SK-N-DZ (cell line): ENCODE results near the gene ZHX3. TPM values are rescaled to one million over a fixed set of nuclear protein-coding genes. Genes with fewer than 3 reads are reported as not detected.

Source experiments
- DNase-seq: peaks from one replicate; pipeline ENCODE4 v3.0.0-alpha.2; 2015; ENCODE audit warnings: low spot score
- polyA plus RNA-seq, 2 experiments: library from polyadenylated mRNA; depleted of rRNA; stranded (reverse); fragments of >200 nt; gene quantifications; 2 replicates each; pipeline ENCODE4 v1.2.3, GENCODE V29; 2014

The ZHX3 gene
- 8.2 and 11.6 TPM in 2 replicates for polyA plus RNA-seq (2014; cell fraction: cytosol; rRNA removed)
- 7.9 and 10.0 TPM in 2 replicates for polyA plus RNA-seq (2014; cell fraction: nucleus; rRNA removed)

DNA sequence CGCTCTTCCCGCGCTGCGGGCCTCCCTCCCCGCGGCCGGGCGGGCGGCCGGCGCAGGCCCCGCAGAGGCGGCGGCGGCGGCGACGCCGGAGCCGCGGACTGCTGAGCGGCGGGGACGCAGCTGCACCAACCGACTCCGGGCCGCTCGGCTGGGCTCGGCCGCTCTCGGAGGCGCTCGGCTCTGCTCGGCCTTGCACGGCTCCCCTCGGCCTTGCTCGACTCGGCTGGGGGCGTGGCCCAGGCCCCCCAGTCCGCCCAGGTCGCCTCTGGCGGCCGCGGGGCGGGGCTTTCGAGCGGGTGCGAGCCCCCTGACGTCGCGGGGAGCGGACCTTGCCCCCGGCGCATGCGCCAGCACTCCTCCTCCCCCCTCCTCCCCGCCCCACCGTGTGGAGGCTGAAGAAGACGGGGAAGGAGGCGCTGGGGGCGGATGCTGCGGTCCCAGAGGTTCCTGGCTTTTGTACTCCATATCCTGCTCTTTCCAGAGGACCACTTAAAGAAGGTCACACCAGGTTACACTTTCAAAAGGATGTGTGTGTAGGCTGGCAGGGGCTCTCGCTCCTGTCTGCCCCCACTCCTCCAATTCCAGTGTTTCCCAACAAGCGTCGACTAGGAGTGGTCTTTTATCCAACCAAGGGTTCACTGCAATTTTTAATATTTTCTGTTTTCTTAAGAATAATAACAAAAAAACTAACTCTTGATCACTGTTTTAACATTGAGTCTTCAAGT lies at the start of gene ZHX3:
TSS of gene ZHX3 (minus strand) at position 186 of the 725 bp plus-strand sequence. CDS start 112,815 bp downstream, outside the sequence.
- peak; percentile 98 for DNase-seq

- DNase-seq, result no peak
Measured at GRCh38 chr20:41367393-41367695, 49.8 kb upstream of the ZHX3 start.

DNA sequence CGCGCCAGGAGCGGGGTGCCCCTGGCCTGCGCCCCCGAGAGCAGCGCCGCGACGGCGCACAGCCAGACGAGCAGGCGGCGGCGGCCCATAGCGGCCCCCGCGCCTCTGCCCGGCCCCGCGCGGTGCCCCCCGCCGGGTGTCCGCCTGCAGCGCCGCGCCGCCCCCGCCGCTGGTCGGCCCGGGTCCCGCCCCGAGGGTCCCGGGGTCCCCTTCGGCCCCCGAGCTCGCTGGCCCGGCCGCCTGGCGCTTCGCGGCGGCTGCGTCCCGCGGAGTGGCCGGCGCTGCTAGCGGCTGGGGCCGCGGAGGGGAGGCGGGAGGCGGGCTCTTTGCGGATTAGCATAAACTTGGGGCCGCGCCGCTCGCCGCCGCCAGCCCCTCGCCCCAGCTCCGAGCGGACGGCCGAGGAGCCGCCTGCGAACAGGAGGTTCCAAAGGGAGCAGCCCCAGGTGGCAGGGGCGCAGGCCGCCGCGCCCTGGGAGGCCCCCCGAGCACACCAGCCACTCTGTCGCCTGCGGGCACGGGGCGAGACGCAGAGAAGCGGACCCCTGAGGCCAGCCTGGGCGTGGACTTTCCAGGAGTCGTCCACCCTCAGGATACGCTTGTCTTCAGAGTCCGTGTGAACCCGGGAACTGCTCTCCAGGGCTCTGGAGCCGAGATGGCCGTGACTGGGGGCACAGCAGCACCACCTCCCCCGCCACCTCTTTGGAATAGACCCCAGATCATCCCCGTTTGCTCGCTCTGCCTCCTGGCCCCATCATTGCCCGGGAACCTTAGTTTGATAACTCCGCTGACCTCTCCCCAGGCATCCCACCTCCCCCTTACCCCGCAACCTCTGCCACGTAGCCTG lies 49.2 kb upstream of the ZHX3 start, which contains the start of gene EMILIN3:
TSS of gene EMILIN3 (minus strand) at position 273 of the 847 bp plus-strand sequence. CDS start at position 89, 184 bp downstream.
- peak; percentile 63 for DNase-seq

DNA sequence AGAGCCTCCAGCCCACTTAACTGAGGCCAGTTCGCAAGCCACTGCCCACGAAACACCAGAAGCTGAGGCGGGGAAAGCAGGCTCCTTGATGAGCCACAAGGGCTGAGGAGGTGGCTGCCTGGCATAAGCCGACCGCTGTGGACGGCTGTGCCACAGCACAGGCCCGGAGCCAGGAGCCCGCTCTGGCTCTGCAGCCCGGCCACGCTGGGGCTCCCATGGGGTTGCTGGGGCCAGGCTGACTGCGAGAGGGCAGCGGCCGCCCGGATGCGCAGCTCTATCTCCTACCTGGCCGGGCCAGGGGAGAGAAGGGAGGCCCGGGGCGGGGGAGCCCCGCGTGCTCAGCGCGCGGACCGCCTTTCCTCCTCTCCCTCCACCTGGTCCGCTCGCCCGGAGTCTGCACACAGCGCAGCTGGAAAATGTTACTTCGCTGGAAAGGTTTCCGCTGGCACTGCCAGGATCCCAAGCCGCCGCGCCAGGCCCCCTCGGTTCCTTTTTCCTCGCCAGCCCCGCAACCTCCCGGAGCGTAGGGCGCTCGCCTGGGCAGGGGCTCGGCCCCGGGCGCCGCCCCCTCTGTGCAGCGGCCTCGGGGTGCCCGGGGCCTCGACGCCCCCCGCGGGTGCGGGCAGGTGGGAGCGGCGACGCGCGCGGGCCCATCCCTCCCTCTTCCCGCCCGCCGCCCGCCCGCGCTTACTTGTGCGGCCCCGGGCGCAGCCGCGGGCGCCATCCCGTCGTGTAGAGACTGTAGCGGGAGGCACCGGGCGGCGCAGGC lies 48.4 kb upstream of the ZHX3 start:
- DNase-seq, result no peak

DNA sequence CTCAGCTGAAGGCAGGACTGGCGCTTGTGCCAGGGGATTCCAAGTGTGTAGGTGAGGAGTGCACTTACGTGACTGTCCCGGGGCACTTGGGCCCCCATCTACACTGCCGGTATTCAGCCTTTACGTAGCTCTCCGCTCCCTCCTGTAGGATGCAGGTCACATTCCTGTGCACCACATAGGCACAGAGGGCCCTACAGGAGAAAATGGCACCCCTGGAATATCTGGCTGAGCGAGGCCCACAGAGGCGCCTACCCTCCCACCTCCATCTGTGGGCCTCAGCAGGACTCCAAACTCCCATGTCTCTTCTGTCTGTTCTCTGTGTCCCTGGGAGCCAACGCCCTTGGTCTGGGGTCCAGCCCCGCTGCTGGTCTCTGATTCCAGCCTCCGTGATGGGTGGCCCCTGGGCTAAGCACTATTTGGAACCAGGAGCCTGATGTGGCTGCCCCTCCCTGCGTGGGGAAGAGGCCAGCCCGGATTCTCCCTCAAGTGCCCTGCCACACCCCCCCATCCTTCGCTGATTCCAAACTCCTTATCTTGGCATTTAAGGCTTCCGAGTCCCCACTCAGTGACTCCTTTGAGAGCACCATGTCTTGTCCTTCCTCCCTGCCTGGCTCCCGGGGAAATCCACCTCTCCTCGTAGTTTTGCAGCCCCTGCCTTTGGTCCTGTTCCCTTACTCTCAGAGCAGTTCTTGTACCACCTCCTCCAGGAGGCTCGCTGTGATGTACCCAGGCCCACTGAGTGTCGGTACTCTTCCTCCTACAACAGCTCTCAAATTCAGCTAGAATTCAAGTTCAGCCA lies 47.6 kb upstream of the ZHX3 start:
- no peak for DNase-seq

- DNase-seq, result no peak
Measured at GRCh38 chr20:41364236-41364855, 46.8 kb upstream of the ZHX3 start.

DNA sequence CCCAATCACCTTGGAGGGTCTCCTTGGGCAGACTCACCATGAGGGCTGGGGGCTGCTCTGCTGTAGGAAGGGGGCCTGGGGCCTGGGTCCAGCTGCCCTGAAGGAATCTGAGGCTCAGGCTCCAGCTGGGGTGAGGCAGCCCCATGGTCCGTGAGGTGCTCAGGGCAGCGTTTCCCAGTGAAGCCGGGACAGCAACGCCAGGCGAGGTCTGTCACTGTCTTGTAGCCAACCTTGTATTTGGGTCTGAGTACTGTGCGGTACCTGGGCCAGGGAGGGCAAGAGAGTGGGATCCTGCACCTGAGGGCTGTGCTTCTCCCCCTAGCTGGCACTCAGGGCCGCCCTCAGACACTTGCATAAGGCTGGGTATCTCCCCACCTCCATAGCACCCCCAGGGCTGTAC lies 46.1 kb upstream of the ZHX3 start:
- DNase-seq, result no peak

GRCh38 chr20:41362748-41363140 lies 45.2 kb upstream of the ZHX3 start:
- no peak for DNase-seq

- no peak for DNase-seq
Measured at GRCh38 chr20:41361757-41362747, 44.5 kb upstream of the ZHX3 start.

DNA sequence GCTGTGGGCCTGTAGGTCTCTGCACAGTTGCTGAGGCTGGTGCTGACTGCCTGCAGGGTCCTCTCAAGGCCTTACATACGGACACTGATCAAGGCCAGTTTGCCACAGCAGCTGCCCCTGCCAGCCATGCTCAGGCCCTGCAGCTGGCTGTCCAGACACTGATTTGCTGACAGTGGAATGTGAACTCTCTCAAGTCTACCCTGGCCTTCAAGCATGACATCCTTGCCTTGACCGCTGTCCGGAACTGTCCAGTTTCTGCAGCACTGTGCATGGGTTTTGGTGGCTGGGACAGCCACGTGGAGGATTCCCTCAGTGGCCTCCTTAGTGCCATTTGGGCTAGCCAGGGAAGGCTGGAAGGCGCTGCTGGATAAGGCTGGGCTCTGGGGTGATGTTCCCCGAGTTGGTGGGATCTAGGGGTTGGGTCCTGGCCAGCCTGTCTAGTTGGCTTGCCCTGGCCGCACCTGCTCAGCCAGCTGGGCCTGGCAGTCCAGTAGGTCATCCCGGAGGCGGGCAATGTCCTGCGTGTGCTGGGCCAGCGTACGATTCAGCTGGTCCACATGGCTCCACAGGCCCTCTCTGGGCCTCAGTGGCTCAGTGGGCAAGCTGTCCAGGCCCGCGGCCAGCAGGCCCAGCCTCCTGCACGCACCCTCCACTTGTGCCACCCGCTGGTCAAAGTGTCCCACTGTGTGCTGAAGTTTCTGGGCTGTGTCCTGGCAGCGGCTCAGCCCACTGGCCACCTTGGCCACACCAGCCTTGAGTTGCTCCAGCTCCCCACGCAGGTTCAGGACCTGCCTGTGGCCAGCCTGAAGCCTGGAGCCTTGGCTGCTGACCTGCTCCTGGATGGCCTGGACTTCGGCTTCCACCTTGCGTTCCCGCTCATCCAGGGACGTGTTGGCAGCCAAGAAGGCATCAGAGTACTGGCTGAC lies 43.6 kb upstream of the ZHX3 start:
- DNase-seq, result no peak

GRCh38 chr20:41359541-41360011 lies 42.0 kb upstream of the ZHX3 start:
- DNase-seq, result no peak

- DNase-seq, result no peak
Measured at GRCh38 chr20:41358717-41359116, 41.2 kb upstream of the ZHX3 start.

GRCh38 chr20:41358230-41358629 lies 40.7 kb upstream of the ZHX3 start:
- no peak for DNase-seq

GRCh38 chr20:41357424-41358163 lies 40.1 kb upstream of the ZHX3 start:
- DNase-seq, result no peak

DNA sequence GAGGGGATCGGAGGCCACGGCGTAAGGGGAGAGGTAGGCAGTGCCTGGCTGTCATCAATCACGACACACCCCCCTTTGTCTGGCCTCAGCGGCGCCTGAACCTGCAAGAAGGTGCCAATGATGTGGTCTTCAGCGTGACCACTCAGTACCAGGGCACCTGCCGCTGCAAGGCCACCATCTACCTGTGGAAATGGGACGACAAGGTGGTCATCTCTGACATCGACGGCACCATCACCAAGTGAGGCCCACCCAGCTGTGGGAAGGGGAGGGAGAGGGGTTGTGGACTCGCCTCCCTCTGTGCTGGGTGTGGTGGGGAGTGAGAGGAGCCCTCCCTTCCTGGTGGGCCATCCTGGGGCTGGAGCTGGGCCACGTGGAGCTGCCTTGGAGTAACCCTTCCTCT lies 39.4 kb upstream of the ZHX3 start:
- no peak for DNase-seq

DNA sequence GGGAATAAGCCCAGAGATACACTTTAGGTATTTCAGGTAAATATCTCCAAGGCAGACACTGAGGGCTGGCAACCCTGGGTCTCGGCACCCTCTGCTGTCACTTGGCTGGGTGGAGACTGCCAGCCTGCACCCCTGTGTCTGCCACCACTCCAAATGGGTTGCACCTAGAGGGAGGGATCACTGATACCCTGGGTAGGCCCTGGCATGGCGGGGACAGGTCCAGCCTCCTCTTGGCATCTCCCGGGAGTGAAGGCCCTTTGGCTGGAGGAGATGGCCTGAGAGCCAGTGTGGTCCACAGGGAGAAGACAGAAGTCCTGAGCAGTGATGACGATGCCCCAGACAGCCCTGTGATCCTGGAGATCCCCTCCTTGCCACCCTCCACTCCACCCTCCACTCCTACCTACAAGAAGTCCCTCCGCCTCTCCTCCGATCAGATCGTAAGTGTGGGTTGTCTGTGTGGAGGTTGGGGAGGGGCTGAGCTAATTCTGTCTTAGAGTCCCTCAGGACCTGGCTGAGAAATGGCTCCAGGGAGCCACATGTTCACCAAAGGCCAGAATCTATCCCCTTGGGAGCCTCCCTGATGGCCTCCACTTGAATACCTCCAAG lies 38.2 kb upstream of the ZHX3 start:
- no peak for DNase-seq

- DNase-seq, result no peak
Measured at GRCh38 chr20:41355192-41355591, 37.7 kb upstream of the ZHX3 start.
